ENCODE results near the gene MAST4. TPM values are rescaled to one million over a fixed set of nuclear protein-coding genes. Genes with fewer than 3 reads are reported as not detected.

MAST4 gene
- total RNA-seq, 5 donors from 2014 or later (not counting 1 experiment from before 2014, with no cell fraction given), result 26.1 to 35.5 (median 32.0) TPM

DNA sequence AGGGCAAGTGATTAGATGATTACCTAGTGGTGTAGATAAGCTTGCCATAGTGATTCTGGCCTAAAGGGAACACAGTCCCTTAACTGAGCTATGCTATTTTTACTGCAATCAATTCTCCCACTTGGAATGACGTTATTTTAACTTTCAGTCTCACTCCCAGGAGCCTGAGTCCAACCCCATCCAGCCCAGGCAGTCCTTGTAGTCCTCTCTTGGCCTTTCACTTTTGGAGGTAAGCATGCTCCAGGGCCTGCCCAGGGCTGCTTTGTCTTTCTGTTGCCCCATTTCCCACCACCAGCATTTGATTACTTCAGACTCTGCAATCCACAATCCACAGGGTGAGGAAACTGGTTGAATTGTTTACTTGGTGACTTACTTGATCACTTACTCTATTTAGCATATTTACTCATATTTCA is 367.4 kb downstream of the MAST4 start:
- CTCF ChIA-PET, result interaction anchor here in 1 of 2 donors (0.6 kb wide), 1 partner anchor 15 kb away, joined by 3 read pairs; no protein-coding TSS in a partner anchor
- POLR2A ChIA-PET, result no interaction called here
- no peaks in the 10 kb centered on the region for H3K9me3 ChIP-seq
- H3K4me3 ChIP-seq (ENCODE audit: control insufficient read depth in 1 of 2, extremely low read depth in 1 of 2, low read length in 1 of 2), result no peak overlapping the region
- no peaks in the 10 kb centered on the region for H3K36me3 Mint-ChIP-seq
- no peak overlapping the region for H3K27ac ChIP-seq (ENCODE audit: low read length)
- H3K27me3 Mint-ChIP-seq, result peaks cover 4 to 5% of the 10 kb centered on the region in 2 donors
- ATAC-seq (replicated peaks in 1 of 4) (no peak), DNase-seq (no peak)
- no peaks in the 10 kb centered on the region for H3K36me3 ChIP-seq (ENCODE audit: control insufficient read depth in 2 of 2, extremely low read depth in 1 of 2, insufficient read depth in 1 of 2, low read length in 1 of 2)
- no peak overlapping the region for H3K4me3 Mint-ChIP-seq
- no peak overlapping the region for H3K27ac Mint-ChIP-seq
- H3K4me1 ChIP-seq (ENCODE audit: control insufficient read depth in 1 of 2, extremely low read depth in 1 of 2, insufficient read depth in 2 of 2, low read length in 2 of 2), result no peaks in the 10 kb centered on the region
- WGBS (ENCODE audit: insufficient coverage), result 40% methylated on average over 1 of the region's 1 CpG
- H3K27me3 ChIP-seq (replicated peaks in 1 of 2; ENCODE audit: control insufficient read depth in 2 of 2, extremely low read depth in 1 of 2, insufficient read depth in 2 of 2, low read length in 1 of 2), result peaks cover 0 to 6% of the 10 kb centered on the region in 2 experiments
- no peaks in the 10 kb centered on the region for H3K4me1 Mint-ChIP-seq
- H3K9me3 Mint-ChIP-seq, result no peaks in the 10 kb centered on the region

DNA sequence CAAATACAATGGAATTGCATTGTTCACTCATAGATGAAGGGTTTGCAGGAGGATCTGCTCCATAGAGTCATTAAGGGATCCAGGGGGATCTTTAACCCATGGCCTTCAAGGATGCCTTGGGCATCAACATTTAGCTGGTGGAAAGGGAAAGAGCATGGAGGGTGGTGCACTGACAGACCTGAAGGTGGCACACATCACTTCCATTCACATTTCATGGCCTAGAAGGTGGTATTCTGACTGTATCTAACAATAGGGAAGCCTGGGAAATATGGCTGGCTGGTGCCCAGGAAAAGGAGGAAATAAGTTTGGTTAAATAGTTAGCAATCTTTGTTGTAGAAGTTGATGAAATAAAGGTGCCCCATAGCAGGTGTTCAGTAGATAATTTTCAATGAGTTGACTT is 370.2 kb downstream of the MAST4 start:
- no peak for ATAC-seq (replicated peaks in 1 of 4)
- Histone ChIP-seq H3K4me1 (ENCODE audit: control insufficient read depth in 1 of 2, extremely low read depth in 1 of 2, insufficient read depth in 2 of 2, low read length in 2 of 2) (no peaks in the 10 kb centered on the region), H3K27ac (ENCODE audit: low read length) (no peak overlapping the region), H3K36me3 (ENCODE audit: control insufficient read depth in 2 of 2, extremely low read depth in 1 of 2, insufficient read depth in 1 of 2, low read length in 1 of 2) (no peaks in the 10 kb centered on the region), H3K4me3 (ENCODE audit: control insufficient read depth in 1 of 2, extremely low read depth in 1 of 2, low read length in 1 of 2) (no peak overlapping the region), H3K9me3 (no peaks in the 10 kb centered on the region), H3K27me3 (replicated peaks in 1 of 2; ENCODE audit: control insufficient read depth in 2 of 2, extremely low read depth in 1 of 2, insufficient read depth in 2 of 2, low read length in 1 of 2) (peaks cover 0 to 3% of the 10 kb centered on the region in 2 experiments)
- POLR2A ChIA-PET, result no interaction called here
- no peaks in the 10 kb centered on the region for H3K9me3 Mint-ChIP-seq
- no peaks in the 10 kb centered on the region for H3K36me3 Mint-ChIP-seq
- no peaks in the 10 kb centered on the region for H3K4me1 Mint-ChIP-seq
- no peak overlapping the region for H3K27ac Mint-ChIP-seq
- no peak overlapping the region for H3K4me3 Mint-ChIP-seq
- no peak for DNase-seq
- CTCF ChIA-PET, result no interaction called here
- H3K27me3 Mint-ChIP-seq, result peaks cover 0 to 4% of the 10 kb centered on the region in 2 donors

DNA sequence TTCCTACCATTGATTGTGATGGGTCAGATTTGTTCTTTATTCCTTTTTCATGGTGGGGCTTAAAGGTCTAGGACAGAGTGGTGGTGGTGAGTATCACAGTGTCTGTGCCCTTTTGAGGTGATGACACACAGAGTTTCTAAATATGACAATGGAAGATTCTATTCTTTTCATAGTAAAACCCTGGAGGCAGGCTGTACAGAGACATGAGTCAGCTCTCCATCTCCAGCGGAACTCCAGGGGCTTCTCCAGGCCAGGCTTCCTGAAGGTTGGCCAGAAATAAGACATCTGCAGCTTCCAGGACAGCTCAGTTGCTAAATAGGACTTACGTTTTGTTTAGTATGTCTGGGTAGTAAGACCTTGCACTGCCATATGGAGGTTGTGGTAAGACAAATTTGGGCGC is 370.9 kb downstream of the MAST4 start:
- ChIA-PET POLR2A (no interaction called here), CTCF (no interaction called here)
- no peaks in the 10 kb centered on the region for H3K4me1 ChIP-seq (ENCODE audit: control insufficient read depth in 1 of 2, extremely low read depth in 1 of 2, insufficient read depth in 2 of 2, low read length in 2 of 2)
- H3K27me3 Mint-ChIP-seq, result peaks cover 0 to 4% of the 10 kb centered on the region in 2 donors
- no peaks in the 10 kb centered on the region for H3K9me3 Mint-ChIP-seq
- H3K36me3 ChIP-seq (ENCODE audit: control insufficient read depth in 2 of 2, extremely low read depth in 1 of 2, insufficient read depth in 1 of 2, low read length in 1 of 2), result no peaks in the 10 kb centered on the region
- H3K4me3 Mint-ChIP-seq, result no peak overlapping the region
- peaks cover 0 to 3% of the 10 kb centered on the region in 2 experiments for H3K27me3 ChIP-seq (replicated peaks in 1 of 2; ENCODE audit: control insufficient read depth in 2 of 2, extremely low read depth in 1 of 2, insufficient read depth in 2 of 2, low read length in 1 of 2)
- DNase-seq, result no peak
- no peak overlapping the region for H3K27ac Mint-ChIP-seq
- H3K4me3 ChIP-seq (ENCODE audit: control insufficient read depth in 1 of 2, extremely low read depth in 1 of 2, low read length in 1 of 2), result no peak overlapping the region
- no peak for ATAC-seq (replicated peaks in 1 of 4)
- H3K4me1 Mint-ChIP-seq, result no peaks in the 10 kb centered on the region
- H3K9me3 ChIP-seq, result no peaks in the 10 kb centered on the region
- H3K36me3 Mint-ChIP-seq, result no peaks in the 10 kb centered on the region
- WGBS (ENCODE audit: insufficient coverage), result 65% methylated on average over 2 of the region's 3 CpGs
- no peak overlapping the region for H3K27ac ChIP-seq (ENCODE audit: low read length)

DNA sequence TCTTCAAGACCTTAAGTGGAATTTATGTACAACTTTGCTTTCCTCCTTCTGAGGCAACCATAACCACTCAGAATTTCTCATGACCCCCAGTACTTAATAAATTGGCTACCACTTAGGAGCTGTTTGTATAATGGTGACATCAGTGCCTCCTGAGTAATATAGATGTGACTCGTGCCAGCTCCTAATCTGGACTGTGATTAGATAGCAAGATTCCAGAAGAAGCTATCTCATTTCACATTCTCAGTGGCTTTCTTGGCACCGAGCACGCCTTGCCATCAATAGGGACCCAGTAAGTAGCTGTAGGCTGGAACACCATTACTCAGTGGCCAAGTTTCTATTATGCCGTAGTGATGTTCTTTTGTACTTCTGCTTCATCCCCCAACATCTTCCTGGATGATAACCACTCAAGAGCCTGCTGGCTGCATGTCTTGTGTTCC is 371.7 kb downstream of the MAST4 start:
- H3K9me3 Mint-ChIP-seq, result no peaks in the 10 kb centered on the region
- peaks cover 0 to 4% of the 10 kb centered on the region in 2 donors for H3K27me3 Mint-ChIP-seq
- Histone ChIP-seq H3K27me3 (replicated peaks in 1 of 2; ENCODE audit: control insufficient read depth in 2 of 2, extremely low read depth in 1 of 2, insufficient read depth in 2 of 2, low read length in 1 of 2) (peaks cover 0 to 3% of the 10 kb centered on the region in 2 experiments), H3K9me3 (no peaks in the 10 kb centered on the region), H3K4me3 (ENCODE audit: control insufficient read depth in 1 of 2, extremely low read depth in 1 of 2, low read length in 1 of 2) (no peak overlapping the region), H3K4me1 (ENCODE audit: control insufficient read depth in 1 of 2, extremely low read depth in 1 of 2, insufficient read depth in 2 of 2, low read length in 2 of 2) (no peaks in the 10 kb centered on the region), H3K27ac (ENCODE audit: low read length) (no peak overlapping the region), H3K36me3 (ENCODE audit: control insufficient read depth in 2 of 2, extremely low read depth in 1 of 2, insufficient read depth in 1 of 2, low read length in 1 of 2) (no peaks in the 10 kb centered on the region)
- no CpG with 5 or more reads among the region's 4 CpGs for WGBS (ENCODE audit: insufficient coverage)
- no peak overlapping the region for H3K27ac Mint-ChIP-seq
- ATAC-seq (replicated peaks in 1 of 4) (no peak), DNase-seq (no peak)
- H3K4me3 Mint-ChIP-seq, result no peak overlapping the region
- ChIA-PET CTCF (no interaction called here), POLR2A (interaction anchor here in 1 of 2 donors (0.9 kb wide), 1 partner anchor 101 kb away, joined by 5 read pairs; no protein-coding TSS in a partner anchor)
- H3K36me3 Mint-ChIP-seq, result no peaks in the 10 kb centered on the region
- no peaks in the 10 kb centered on the region for H3K4me1 Mint-ChIP-seq

DNA sequence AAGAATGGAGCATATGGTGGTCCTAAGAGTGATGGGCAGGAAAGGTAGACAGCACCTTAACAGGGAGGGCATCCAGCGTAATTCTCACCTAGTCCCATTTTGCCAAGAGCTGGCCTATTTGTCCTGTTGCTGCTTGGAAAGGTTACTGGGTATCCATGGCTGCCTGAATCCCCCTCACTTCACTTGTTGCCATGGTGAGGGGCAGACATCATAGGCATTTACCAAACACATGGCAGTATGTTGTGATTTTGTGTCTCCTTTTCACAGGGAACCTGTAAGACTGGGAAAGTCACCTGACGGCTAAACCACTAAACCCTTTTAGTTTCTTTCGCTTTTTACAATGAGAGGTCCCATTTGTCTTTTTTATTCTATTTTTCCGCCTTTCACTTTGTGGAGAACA is 373.3 kb downstream of the MAST4 start:
- H3K4me3 Mint-ChIP-seq, result no peak overlapping the region
- H3K36me3 Mint-ChIP-seq, result no peaks in the 10 kb centered on the region
- no peak overlapping the region for H3K27ac ChIP-seq (ENCODE audit: low read length)
- H3K27me3 Mint-ChIP-seq, result peaks cover 0 to 4% of the 10 kb centered on the region in 2 donors
- ChIA-PET POLR2A (no interaction called here), CTCF (no interaction called here)
- no peaks in the 10 kb centered on the region for H3K4me1 Mint-ChIP-seq
- 100% methylated on average over 1 of the region's 4 CpGs for WGBS (ENCODE audit: insufficient coverage)
- no peak overlapping the region for H3K27ac Mint-ChIP-seq
- no peaks in the 10 kb centered on the region for H3K9me3 Mint-ChIP-seq
- H3K4me3 ChIP-seq (ENCODE audit: control insufficient read depth in 1 of 2, extremely low read depth in 1 of 2, low read length in 1 of 2), result no peak overlapping the region
- H3K4me1 ChIP-seq (ENCODE audit: control insufficient read depth in 1 of 2, extremely low read depth in 1 of 2, insufficient read depth in 2 of 2, low read length in 2 of 2), result no peaks in the 10 kb centered on the region
- no peaks in the 10 kb centered on the region for H3K36me3 ChIP-seq (ENCODE audit: control insufficient read depth in 2 of 2, extremely low read depth in 1 of 2, insufficient read depth in 1 of 2, low read length in 1 of 2)
- no peak for DNase-seq
- no peak for ATAC-seq (replicated peaks in 1 of 4)
- H3K9me3 ChIP-seq, result no peaks in the 10 kb centered on the region
- peaks cover 0 to 3% of the 10 kb centered on the region in 2 experiments for H3K27me3 ChIP-seq (replicated peaks in 1 of 2; ENCODE audit: control insufficient read depth in 2 of 2, extremely low read depth in 1 of 2, insufficient read depth in 2 of 2, low read length in 1 of 2)

DNA sequence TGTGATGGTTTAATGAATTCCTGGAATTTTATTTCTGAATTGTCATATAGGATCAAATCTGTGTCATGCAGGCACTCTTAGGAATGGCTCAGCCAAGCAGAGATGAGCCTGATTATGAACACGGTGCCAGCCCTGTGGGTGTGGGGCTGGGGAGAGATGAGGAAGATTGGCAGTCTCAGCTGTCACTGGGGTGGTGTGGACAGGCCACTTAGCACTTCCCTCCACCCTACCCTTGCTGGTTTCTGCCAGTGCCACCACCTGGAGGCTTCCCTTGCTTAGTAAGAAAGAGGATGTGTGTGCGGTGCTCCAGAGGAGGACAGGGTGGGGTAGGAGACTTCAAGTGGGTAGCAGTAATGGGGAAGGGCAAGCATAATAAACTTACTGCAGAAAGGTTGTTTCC is 373.8 kb downstream of the MAST4 start:
- Histone ChIP-seq H3K9me3 (no peaks in the 10 kb centered on the region), H3K4me1 (ENCODE audit: control insufficient read depth in 1 of 2, extremely low read depth in 1 of 2, insufficient read depth in 2 of 2, low read length in 2 of 2) (no peaks in the 10 kb centered on the region), H3K27ac (ENCODE audit: low read length) (no peak overlapping the region), H3K4me3 (ENCODE audit: control insufficient read depth in 1 of 2, extremely low read depth in 1 of 2, low read length in 1 of 2) (no peak overlapping the region), H3K36me3 (ENCODE audit: control insufficient read depth in 2 of 2, extremely low read depth in 1 of 2, insufficient read depth in 1 of 2, low read length in 1 of 2) (no peaks in the 10 kb centered on the region), H3K27me3 (replicated peaks in 1 of 2; ENCODE audit: control insufficient read depth in 2 of 2, extremely low read depth in 1 of 2, insufficient read depth in 2 of 2, low read length in 1 of 2) (peaks cover 0 to 3% of the 10 kb centered on the region in 2 experiments)
- CTCF ChIA-PET, result interaction anchor here in 1 of 2 donors (0.6 kb wide), 1 partner anchor 18 kb away, joined by 3 read pairs; no protein-coding TSS in a partner anchor
- Mint-ChIP-seq H3K27me3 (peaks cover 0 to 4% of the 10 kb centered on the region in 2 donors), H3K4me3 (no peak overlapping the region), H3K27ac (no peak overlapping the region), H3K4me1 (no peaks in the 10 kb centered on the region), H3K36me3 (no peaks in the 10 kb centered on the region), H3K9me3 (no peaks in the 10 kb centered on the region)
- no CpG with 5 or more reads among the region's 2 CpGs for WGBS (ENCODE audit: insufficient coverage)
- POLR2A ChIA-PET, result no interaction called here
- DNase-seq (no peak), ATAC-seq (replicated peaks in 1 of 4) (no peak)

DNA sequence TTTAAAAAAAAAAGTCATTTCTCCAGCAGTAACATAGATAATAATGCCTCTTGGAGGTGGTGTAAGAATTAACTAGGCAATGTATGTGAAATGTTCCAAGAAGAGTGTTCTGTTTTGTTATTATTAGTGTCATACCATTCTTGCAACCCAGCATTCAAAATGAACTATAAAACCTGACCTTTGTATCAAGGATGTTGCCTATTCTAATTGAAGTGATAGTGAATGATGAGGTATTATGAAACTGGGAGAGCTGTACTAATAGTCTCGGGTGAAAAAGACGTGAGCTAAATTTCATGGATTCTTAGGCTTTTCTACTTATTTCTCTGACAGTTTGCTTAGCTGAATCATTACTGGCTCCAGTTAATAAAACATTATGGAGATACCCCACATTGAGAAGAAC is 375.8 kb downstream of the MAST4 start:
- Histone ChIP-seq H3K9me3 (no peaks in the 10 kb centered on the region), H3K4me3 (ENCODE audit: control insufficient read depth in 1 of 2, extremely low read depth in 1 of 2, low read length in 1 of 2) (no peak overlapping the region), H3K27ac (ENCODE audit: low read length) (no peak overlapping the region), H3K36me3 (ENCODE audit: control insufficient read depth in 2 of 2, extremely low read depth in 1 of 2, insufficient read depth in 1 of 2, low read length in 1 of 2) (no peaks in the 10 kb centered on the region), H3K4me1 (ENCODE audit: control insufficient read depth in 1 of 2, extremely low read depth in 1 of 2, insufficient read depth in 2 of 2, low read length in 2 of 2) (no peaks in the 10 kb centered on the region), H3K27me3 (replicated peaks in 1 of 2; ENCODE audit: control insufficient read depth in 2 of 2, extremely low read depth in 1 of 2, insufficient read depth in 2 of 2, low read length in 1 of 2) (peaks cover 0 to 3% of the 10 kb centered on the region in 2 experiments)
- CTCF ChIA-PET, result no interaction called here
- DNase-seq, result no peak
- WGBS (ENCODE audit: insufficient coverage), result no CpG with 5 or more reads among the region's 2 CpGs
- POLR2A ChIA-PET, result no interaction called here
- Mint-ChIP-seq H3K36me3 (no peaks in the 10 kb centered on the region), H3K27ac (no peak overlapping the region), H3K27me3 (peaks cover 0 to 4% of the 10 kb centered on the region in 2 donors), H3K9me3 (no peaks in the 10 kb centered on the region), H3K4me3 (no peak overlapping the region), H3K4me1 (no peaks in the 10 kb centered on the region)
- ATAC-seq (replicated peaks in 1 of 4), result no peak
